Measurements from ENCODE around the gene RANBP17. TPM values are rescaled to one million over a fixed set of nuclear protein-coding genes. Genes with fewer than 3 reads are reported as not detected.
"Not testable (repeated sequence)": the region's sequence is repeated elsewhere in the genome, so short reads cannot be mapped to it uniquely, and the experiment has no call there.

Gene RANBP17
- total RNA-seq, 1 donor from 2014 or later, result 6.8 TPM

- H3K27me3 ChIP-seq (ENCODE audit: control insufficient read depth, insufficient read depth, low read length), result no peaks in the 10 kb centered on the region
- no peak for TF ChIP-seq CTCF (IDR thresholded peaks at IDR 0.05; ENCODE audit: insufficient read depth, low read length, severe bottlenecking)
- FAIRE-seq, result no peak
- DNase-seq (ENCODE audit: low read depth), result no peak
- H3K4me3 ChIP-seq (ENCODE audit: low read depth, low read length), result no peak overlapping the region
- no peaks in the 10 kb centered on the region for H3K36me3 ChIP-seq (ENCODE audit: control insufficient read depth, insufficient read depth, low read length)
Observed at GRCh38 chr5:170903075-170903474, 41.3 kb downstream of the RANBP17 start.

GRCh38 chr5:170907758-170908157 lies 45.9 kb downstream of the RANBP17 start:
- no peak for TF ChIP-seq CTCF (IDR thresholded peaks at IDR 0.05; ENCODE audit: insufficient read depth, low read length, severe bottlenecking)
- no peak for FAIRE-seq
- Histone ChIP-seq H3K36me3 (ENCODE audit: control insufficient read depth, insufficient read depth, low read length) (no peaks in the 10 kb centered on the region), H3K4me3 (ENCODE audit: low read depth, low read length) (no peak overlapping the region), H3K27me3 (ENCODE audit: control insufficient read depth, insufficient read depth, low read length) (no peaks in the 10 kb centered on the region)
- peak; percentile 90 for DNase-seq (ENCODE audit: low read depth)

- Histone ChIP-seq H3K27me3 (ENCODE audit: control insufficient read depth, insufficient read depth, low read length) (no peaks in the 10 kb centered on the region), H3K36me3 (ENCODE audit: control insufficient read depth, insufficient read depth, low read length) (no peaks in the 10 kb centered on the region), H3K4me3 (ENCODE audit: low read depth, low read length) (no peak overlapping the region)
- no peak for FAIRE-seq
- DNase-seq (ENCODE audit: low read depth), result peak; percentile 25
- TF ChIP-seq CTCF (IDR thresholded peaks at IDR 0.05; ENCODE audit: insufficient read depth, low read length, severe bottlenecking), result no peak
Observed at GRCh38 chr5:170913573-170913972, 51.8 kb downstream of the RANBP17 start.

- no peak for TF ChIP-seq CTCF (IDR thresholded peaks at IDR 0.05; ENCODE audit: insufficient read depth, low read length, severe bottlenecking)
- H3K27me3 ChIP-seq (ENCODE audit: control insufficient read depth, insufficient read depth, low read length), result no peaks in the 10 kb centered on the region
- DNase-seq (ENCODE audit: low read depth), result no peak
- no peak for FAIRE-seq
- H3K4me3 ChIP-seq (ENCODE audit: low read depth, low read length), result no peak overlapping the region
- no peaks in the 10 kb centered on the region for H3K36me3 ChIP-seq (ENCODE audit: control insufficient read depth, insufficient read depth, low read length)
Observed at GRCh38 chr5:170917113-170917512, 55.3 kb downstream of the RANBP17 start.

GRCh38 chr5:170920196-170920595 lies 58.4 kb downstream of the RANBP17 start:
- no peak for TF ChIP-seq CTCF (IDR thresholded peaks at IDR 0.05; ENCODE audit: insufficient read depth, low read length, severe bottlenecking)
- Histone ChIP-seq H3K36me3 (ENCODE audit: control insufficient read depth, insufficient read depth, low read length) (no peaks in the 10 kb centered on the region), H3K27me3 (ENCODE audit: control insufficient read depth, insufficient read depth, low read length) (no peaks in the 10 kb centered on the region), H3K4me3 (ENCODE audit: low read depth, low read length) (no peak overlapping the region)
- FAIRE-seq (no peak), DNase-seq (ENCODE audit: low read depth) (peak; percentile 52)

GRCh38 chr5:170922331-170922730 lies 60.5 kb downstream of the RANBP17 start:
- H3K36me3 ChIP-seq (ENCODE audit: control insufficient read depth, insufficient read depth, low read length); FAIRE-seq; H3K4me3 ChIP-seq (ENCODE audit: low read depth, low read length); H3K27me3 ChIP-seq (ENCODE audit: control insufficient read depth, insufficient read depth, low read length): not testable (repeated sequence)
- peak; percentile 11 for DNase-seq (ENCODE audit: low read depth)
